Ascending aorta (tissue), 2 donors: ENCODE data around the gene CFAP119. TPM values are rescaled to one million over a fixed set of nuclear protein-coding genes. Genes with fewer than 3 reads are reported as not detected.

Source experiments
- DNase-seq, 2 donors: peaks; one replicate each; pipeline ENCODE4 v3.0.0-alpha.2; 2019; ENCODE audit warnings: low spot score in 2 of 2
- H3K27ac ChIP-seq, 2 donors: fragments of 200-600 bp; sonication (generic); one replicate each; pipeline ENCODE4 v1.5.1; 2016 to 2017; ENCODE audit warnings: mild to moderate bottlenecking in 1 of 2
- H3K27me3 ChIP-seq: fragments of 200-600 bp; sonication (generic); one replicate; pipeline ENCODE4 v1.5.1; 2017
- H3K36me3 ChIP-seq, 2 donors: fragments of 200-600 bp; sonication (generic); one replicate each; pipeline ENCODE4 v1.5.1; 2016
- H3K4me1 ChIP-seq, 2 donors: fragments of 200-600 bp; sonication (generic); one replicate each; pipeline ENCODE4 v1.5.1; 2016 to 2017; ENCODE audit warnings: mild to moderate bottlenecking in 1 of 2
- H3K4me3 ChIP-seq, 2 donors: fragments of 200-600 bp; sonication (generic); one replicate each; pipeline ENCODE4 v1.5.1; 2016 to 2017; ENCODE audit warnings: mild to moderate bottlenecking in 1 of 2
- H3K9me3 ChIP-seq, 2 donors: fragments of 200-600 bp; sonication (generic); one replicate each; pipeline ENCODE4 v1.5.1; 2016
- intact Hi-C: fragments of 100-400 bp; cut with DNase I; formaldehyde crosslinking; loops from one replicate; pipeline ENCODE4 v1.15.1; 2023
- total RNA-seq: library from RNA; depleted of rRNA; stranded (reverse); fragments of >200 nt; gene quantifications from one replicate; pipeline ENCODE4 v1.1.0, GENCODE V29; 2016
- TF ChIP-seq, protein P1 (sequence below), 3 experiments: fragments of 200-600 bp in 2 of 3; fragments of 450-650 bp in 1 of 3; sonication (generic) in 2 of 3; IDR thresholded peaks; one replicate each; pipeline ENCODE4 v1.5.1; 2016 to 2019; ENCODE audit warnings: antibody characterized with exemption in 3 of 3, mild to moderate bottlenecking in 1 of 3, moderate library complexity in 1 of 3

CFAP119 gene
- total RNA-seq, 1 donor from 2014 or later = not detected

DNA sequence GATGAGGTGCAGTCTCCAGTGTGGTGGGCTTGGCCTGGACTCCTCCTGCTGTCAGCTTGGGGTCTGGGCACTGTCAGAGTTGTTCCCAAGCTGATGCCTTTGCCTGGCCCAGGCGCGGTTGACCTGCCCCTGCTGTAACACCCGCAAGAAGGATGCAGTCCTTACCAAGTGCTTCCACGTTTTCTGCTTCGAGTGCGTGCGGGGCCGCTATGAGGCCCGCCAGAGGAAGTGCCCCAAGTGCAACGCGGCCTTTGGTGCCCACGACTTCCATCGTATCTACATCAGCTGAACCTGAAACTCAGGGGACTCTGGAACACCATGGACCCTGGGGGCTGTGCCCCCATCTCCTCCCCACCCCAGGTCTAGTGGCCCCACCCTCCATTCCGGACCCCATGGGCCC lies 12.0 kb upstream of the CFAP119 start:
- no peaks in the 10 kb centered on the region for H3K9me3 ChIP-seq
- H3K4me3 ChIP-seq = no peak overlapping the region
- no peak for DNase-seq
- TF ChIP-seq, protein P1, sequence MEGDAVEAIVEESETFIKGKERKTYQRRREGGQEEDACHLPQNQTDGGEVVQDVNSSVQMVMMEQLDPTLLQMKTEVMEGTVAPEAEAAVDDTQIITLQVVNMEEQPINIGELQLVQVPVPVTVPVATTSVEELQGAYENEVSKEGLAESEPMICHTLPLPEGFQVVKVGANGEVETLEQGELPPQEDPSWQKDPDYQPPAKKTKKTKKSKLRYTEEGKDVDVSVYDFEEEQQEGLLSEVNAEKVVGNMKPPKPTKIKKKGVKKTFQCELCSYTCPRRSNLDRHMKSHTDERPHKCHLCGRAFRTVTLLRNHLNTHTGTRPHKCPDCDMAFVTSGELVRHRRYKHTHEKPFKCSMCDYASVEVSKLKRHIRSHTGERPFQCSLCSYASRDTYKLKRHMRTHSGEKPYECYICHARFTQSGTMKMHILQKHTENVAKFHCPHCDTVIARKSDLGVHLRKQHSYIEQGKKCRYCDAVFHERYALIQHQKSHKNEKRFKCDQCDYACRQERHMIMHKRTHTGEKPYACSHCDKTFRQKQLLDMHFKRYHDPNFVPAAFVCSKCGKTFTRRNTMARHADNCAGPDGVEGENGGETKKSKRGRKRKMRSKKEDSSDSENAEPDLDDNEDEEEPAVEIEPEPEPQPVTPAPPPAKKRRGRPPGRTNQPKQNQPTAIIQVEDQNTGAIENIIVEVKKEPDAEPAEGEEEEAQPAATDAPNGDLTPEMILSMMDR (IDR thresholded peaks at IDR 0.05) = no peak
- no peaks in the 10 kb centered on the region for H3K27me3 ChIP-seq
- intact Hi-C loops = no loop called here
- peaks cover 44 to 51% of the 10 kb centered on the region in 2 donors for H3K36me3 ChIP-seq
- H3K4me1 ChIP-seq = peaks cover 2 to 13% of the 10 kb centered on the region in 2 donors
- no peak overlapping the region for H3K27ac ChIP-seq

DNA sequence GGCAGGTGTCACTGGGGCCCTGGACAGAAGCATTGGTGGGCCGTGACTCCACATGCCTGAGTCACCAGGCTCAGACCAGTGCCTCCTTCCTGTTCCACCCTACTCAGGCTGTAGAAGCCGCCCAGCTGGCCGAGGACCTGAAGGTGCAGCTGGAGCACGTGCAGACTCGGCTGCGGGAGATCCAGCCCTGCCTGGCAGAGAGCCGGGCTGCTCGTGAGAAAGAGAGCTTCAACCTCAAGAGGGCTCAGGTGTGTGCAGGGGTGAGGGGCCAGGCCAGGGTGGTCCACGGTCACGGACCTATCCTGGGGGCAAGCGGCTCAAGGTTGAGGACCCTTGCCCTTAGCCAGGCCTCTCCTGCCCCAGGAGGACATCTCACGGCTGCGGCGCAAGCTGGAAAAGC lies 9.9 kb upstream of the CFAP119 start:
- H3K9me3 ChIP-seq = no peaks in the 10 kb centered on the region
- intact Hi-C loops = no loop called here
- no peaks in the 10 kb centered on the region for H3K27me3 ChIP-seq
- H3K4me1 ChIP-seq = peaks cover 2 to 12% of the 10 kb centered on the region in 2 donors
- no peak for DNase-seq
- no peak overlapping the region for H3K27ac ChIP-seq
- no peak overlapping the region for H3K4me3 ChIP-seq
- peaks cover 65 to 71% of the 10 kb centered on the region in 2 donors for H3K36me3 ChIP-seq
- TF ChIP-seq, protein P1 (IDR thresholded peaks at IDR 0.05) = no peak

DNA sequence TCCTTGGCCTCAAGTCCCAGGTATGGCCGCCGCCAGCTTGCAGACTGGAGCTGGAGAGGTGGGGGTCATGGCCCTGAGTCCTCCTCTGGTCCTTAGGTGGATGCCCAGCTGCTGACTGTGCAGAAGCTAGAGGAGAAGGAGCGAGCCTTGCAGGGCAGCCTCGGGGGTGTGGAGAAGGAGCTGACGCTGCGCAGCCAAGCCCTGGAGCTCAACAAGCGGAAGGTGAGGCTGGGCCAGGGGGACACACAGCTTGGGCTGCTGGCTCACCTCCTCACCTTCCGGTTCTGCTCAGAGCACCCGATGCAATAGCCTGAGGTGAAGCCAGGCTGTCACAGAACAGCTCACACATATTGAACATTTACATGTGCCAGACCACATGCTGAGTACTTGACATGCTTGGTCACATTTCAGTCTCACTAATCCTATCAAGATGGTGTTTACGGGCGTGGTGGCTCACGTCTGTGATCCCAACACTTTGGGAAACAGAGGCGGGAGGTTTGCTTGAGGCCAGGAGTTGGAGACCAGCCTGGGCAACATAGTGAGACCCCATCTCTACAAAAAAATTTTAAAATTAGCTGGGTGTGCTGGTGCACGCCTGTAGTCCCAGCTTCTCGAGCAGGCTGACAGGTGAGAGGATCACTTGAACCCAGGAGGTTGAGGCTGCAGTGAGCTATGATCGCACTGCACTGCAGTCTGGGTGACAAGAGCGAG lies 7.7 kb upstream of the CFAP119 start:
- Histone ChIP-seq H3K9me3 (no peaks in the 10 kb centered on the region), H3K27me3 (no peaks in the 10 kb centered on the region), H3K27ac (no peak overlapping the region), H3K36me3 (peaks cover 87 to 93% of the 10 kb centered on the region in 2 donors), H3K4me3 (no peak overlapping the region), H3K4me1 (no peaks in the 10 kb centered on the region)
- TF ChIP-seq, protein P1 (IDR thresholded peaks at IDR 0.05) = no peak
- intact Hi-C loops = no loop called here
- DNase-seq = no peak

DNA sequence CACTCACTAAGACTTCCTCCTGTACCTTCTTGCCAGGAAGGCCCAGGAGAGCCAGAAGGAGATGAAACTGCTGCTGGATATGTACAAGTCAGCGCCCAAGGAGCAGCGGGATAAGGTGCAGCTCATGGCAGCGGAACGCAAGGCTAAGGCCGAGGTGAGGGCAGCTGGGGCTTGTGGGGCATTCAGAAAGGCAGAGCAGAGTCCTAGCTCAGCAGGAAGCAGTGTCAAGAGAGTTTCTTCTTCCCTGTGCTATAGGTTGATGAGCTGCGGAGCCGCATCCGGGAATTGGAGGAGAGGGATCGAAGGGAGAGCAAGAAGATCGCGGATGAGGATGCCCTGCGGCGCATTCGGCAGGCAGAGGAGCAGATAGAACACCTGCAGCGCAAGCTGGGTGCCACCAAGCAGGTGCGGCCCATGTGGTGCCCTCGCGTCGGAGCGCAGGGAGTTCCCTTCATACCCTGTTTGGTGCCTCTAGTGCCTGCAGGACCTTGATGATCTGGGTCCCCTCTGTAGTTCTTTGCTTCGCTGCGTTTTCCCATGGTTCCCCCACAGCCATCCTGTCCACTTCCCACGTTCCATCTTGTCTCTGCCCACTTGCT lies 6.8 kb upstream of the CFAP119 start:
- H3K27me3 ChIP-seq = no peaks in the 10 kb centered on the region
- peaks cover 96 to 97% of the 10 kb centered on the region in 2 donors for H3K36me3 ChIP-seq
- no peak for DNase-seq
- H3K4me1 ChIP-seq = peaks cover 0 to 3% of the 10 kb centered on the region in 2 donors
- H3K4me3 ChIP-seq = no peak overlapping the region
- no peak overlapping the region for H3K27ac ChIP-seq
- no peaks in the 10 kb centered on the region for H3K9me3 ChIP-seq
- TF ChIP-seq, protein P1 (IDR thresholded peaks at IDR 0.05) = no peak
- intact Hi-C loops = no loop called here

DNA sequence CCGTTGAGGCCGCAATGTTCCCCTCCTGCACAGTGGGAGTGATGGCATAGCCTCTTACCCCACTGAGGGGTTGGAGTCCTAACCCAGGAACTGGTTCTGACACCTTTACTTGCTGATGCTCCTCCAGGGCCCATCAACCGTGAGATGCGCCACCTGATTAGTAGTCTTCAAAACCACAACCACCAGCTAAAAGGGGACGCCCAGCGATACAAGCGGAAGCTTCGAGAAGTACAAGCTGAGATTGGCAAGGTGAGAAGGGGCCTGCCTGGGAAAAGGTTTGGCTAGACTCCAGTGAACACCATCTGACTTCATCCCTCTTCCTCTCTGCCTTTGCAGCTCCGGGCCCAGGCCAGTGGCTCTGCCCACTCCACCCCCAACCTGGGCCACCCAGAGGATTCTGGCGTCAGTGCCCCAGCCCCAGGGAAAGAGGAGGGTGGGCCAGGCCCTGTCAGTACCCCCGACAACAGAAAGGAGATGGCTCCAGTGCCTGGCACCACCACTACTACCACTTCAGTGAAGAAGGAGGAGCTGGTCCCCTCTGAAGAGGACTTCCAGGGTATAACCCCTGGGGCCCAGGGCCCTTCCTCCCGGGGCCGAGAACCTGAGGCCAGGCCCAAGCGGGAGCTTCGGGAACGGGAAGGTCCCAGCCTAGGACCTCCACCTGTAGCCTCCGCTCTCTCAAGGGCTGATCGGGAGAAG lies 6.1 kb upstream of the CFAP119 start:
- H3K9me3 ChIP-seq = no peaks in the 10 kb centered on the region
- no peak for DNase-seq
- intact Hi-C loops = no loop called here
- TF ChIP-seq, protein P1 (IDR thresholded peaks at IDR 0.05) = no peak
- no peak overlapping the region for H3K4me3 ChIP-seq
- H3K36me3 ChIP-seq = peaks cover 90 to 94% of the 10 kb centered on the region in 2 donors
- H3K27me3 ChIP-seq = no peaks in the 10 kb centered on the region
- no peak overlapping the region for H3K27ac ChIP-seq
- H3K4me1 ChIP-seq = peaks cover 6 to 9% of the 10 kb centered on the region in 2 donors
